ENCODE measurements around the gene PLAAT3.

The PLAAT3 gene

DNA sequence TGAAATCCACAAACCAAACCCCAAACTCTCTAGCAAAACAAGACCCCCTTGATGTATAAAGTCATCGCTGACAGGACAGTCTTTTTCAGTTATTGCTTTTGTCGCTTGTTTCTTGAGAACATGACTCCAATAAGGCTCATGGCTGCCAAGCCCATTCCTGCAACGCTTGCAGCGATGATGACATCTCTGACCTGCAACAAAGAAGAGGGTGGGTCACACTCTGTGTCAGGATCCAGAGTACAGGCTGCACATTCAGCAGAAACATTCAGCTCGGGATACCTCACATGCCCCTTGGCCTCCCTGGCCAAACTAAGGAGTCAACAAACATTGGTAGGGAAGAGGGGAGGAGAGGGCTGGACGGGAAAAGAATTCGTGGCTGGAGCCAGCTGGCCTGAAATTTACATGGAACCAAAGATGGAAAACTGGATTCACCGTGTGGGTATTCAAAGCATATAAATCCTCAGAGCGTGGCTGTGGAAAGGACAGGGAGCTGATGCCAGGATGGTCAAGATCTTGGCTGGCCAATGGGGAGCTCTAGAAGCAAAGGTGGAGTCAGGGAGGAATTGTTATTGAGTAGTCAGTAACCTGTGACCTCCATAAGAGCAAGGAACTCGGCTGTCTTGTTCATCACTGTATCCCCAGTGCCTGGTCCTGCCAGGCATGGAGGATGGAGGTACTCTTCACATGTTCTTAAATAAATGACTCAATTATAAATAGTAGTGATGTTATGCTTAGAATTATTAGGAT, 39.2 kb downstream of the PLAAT3 start:
- H3K27ac Mint-ChIP-seq: peak overlapping the region; percentile 79 to 97 (median 95)
- peaks cover 18% of the 10 kb centered on the region for H3K4me1 Mint-ChIP-seq
- TF ChIP-seq, protein P1, sequence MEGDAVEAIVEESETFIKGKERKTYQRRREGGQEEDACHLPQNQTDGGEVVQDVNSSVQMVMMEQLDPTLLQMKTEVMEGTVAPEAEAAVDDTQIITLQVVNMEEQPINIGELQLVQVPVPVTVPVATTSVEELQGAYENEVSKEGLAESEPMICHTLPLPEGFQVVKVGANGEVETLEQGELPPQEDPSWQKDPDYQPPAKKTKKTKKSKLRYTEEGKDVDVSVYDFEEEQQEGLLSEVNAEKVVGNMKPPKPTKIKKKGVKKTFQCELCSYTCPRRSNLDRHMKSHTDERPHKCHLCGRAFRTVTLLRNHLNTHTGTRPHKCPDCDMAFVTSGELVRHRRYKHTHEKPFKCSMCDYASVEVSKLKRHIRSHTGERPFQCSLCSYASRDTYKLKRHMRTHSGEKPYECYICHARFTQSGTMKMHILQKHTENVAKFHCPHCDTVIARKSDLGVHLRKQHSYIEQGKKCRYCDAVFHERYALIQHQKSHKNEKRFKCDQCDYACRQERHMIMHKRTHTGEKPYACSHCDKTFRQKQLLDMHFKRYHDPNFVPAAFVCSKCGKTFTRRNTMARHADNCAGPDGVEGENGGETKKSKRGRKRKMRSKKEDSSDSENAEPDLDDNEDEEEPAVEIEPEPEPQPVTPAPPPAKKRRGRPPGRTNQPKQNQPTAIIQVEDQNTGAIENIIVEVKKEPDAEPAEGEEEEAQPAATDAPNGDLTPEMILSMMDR (IDR thresholded peaks at IDR 0.05; ENCODE audit: unreplicated experiment in 3 of 3): no peak
- H3K27me3 Mint-ChIP-seq (ENCODE audit: low read depth): no peaks in the 10 kb centered on the region
- H3K9me3 Mint-ChIP-seq: peaks cover 10% of the 10 kb centered on the region
- H3K4me3 Mint-ChIP-seq: peak overlapping the region in 2 of 3 experiments; percentile 62 to 63
- no peaks in the 10 kb centered on the region for H3K36me3 Mint-ChIP-seq (ENCODE audit: low read depth)

DNA sequence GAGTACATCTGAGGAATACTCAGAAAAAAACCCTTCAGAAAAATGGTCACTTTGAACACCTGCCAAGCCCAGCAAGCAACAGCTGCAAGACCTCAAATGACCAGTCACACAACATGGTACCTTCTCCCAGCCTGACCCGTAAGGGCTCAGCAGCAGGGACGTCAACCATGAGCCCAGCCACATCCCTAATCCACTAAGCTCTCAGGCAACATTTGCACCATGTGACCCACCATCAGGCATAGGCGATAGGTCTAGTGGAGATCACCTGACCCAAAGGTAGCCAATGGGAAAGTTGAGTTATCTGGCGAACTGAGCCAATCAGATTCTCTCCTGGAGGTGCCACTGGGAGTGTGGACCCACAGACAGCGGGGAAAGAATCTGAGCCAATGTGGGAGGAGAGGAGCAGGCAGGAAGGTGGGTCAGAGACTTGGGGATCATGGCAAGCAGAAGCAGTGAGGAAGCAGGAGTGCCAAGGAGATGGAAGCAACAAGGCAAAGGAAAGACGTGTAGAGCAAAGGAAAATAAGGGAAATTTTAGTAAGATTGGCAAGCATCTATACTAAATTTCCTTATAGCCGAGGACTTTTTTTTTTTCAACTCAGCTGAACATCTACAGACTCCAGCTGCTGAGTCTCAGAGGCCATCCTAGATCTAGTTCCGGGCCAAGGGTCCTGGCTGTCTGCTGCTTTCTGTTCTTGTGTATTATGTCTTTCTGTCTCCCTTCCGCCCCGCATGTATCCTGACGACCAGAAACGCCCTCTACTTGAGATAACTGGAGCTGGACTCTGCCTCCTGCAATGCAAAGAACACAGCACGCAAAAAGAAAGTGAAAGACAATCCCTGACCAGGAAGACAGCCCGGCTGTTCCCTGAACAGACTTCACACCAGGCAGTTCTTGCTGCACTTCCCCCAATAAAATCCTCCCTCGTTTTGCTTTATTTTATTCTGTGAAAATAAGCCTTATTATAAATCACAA, 40.1 kb downstream of the PLAAT3 start:
- Mint-ChIP-seq H3K4me1 (peaks cover 18% of the 10 kb centered on the region), H3K4me3 (peak overlapping the region in 2 of 3 experiments; percentile 62 to 63), H3K36me3 (ENCODE audit: low read depth) (no peaks in the 10 kb centered on the region), H3K27me3 (ENCODE audit: low read depth) (no peaks in the 10 kb centered on the region), H3K9me3 (peaks cover 8% of the 10 kb centered on the region), H3K27ac (peak overlapping the region; percentile 79 to 97 (median 95))
- TF ChIP-seq, protein P1 (IDR thresholded peaks at IDR 0.05; ENCODE audit: unreplicated experiment in 3 of 3): no peak

DNA sequence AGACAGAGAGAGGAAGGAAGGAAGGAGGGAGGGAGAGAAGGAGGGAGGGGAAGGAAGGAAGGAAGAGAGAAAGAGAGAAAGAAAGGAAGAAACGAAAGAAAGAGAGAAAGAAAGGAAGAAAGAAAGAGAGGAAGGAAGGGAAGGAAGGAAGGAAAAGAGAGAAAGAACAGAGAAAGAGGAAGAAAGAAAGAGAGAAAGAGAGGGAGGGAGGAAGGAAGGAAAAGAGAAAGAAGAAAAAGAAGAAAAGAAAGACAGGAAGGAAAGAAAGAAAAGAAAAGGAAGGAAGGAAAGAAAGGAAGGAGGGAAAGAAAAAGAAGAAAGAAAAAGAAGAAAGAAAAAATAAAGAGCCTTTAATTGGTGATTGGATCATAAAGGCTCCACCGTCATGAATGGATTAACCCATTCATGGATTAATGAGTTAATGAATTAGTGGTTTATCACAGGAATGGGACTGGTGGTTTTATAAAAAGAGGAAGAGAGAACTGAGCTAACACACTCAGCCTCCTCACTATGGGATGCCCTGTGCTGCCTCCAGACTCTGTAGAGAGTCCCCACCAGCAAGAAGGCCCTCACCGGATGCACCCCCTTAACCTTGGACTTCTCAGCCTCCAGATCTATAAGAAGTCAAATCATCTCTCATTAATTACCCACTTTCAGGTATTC, 42.1 kb downstream of the PLAAT3 start:
- Mint-ChIP-seq H3K36me3 (ENCODE audit: low read depth) (no peaks in the 10 kb centered on the region), H3K4me1 (peaks cover 24% of the 10 kb centered on the region), H3K27me3 (ENCODE audit: low read depth) (no peaks in the 10 kb centered on the region), H3K9me3 (no peaks in the 10 kb centered on the region), H3K4me3 (no peak overlapping the region), H3K27ac (no peak overlapping the region)
- TF ChIP-seq, protein P1 (IDR thresholded peaks at IDR 0.05; ENCODE audit: unreplicated experiment in 3 of 3): no peak

DNA sequence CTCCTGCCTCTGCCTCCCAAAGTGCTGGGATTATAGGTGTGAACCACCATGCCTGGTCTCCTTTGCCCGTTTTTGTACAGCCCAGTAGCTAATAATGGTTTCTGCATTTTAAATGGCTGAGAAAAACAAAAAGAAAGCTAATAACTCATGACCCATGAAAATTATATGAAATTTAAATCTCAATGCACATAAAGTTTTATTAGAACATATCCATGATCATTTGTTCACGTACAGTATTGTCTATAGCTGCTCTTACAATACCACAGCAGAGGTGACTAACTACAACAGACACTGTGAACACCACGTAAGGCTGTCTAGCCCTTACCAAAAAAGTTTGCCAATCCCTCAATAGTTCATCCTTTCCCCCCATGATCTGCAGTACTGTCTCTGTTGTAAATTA, 44.7 kb downstream of the PLAAT3 start:
- Mint-ChIP-seq H3K9me3 (no peaks in the 10 kb centered on the region), H3K4me3 (no peak overlapping the region), H3K36me3 (ENCODE audit: low read depth) (no peaks in the 10 kb centered on the region), H3K27me3 (ENCODE audit: low read depth) (no peaks in the 10 kb centered on the region), H3K4me1 (peaks cover 21% of the 10 kb centered on the region), H3K27ac (peak overlapping the region in 1 of 3 experiments; percentile 8)
- TF ChIP-seq, protein P1 (IDR thresholded peaks at IDR 0.05; ENCODE audit: unreplicated experiment in 3 of 3): no peak

DNA sequence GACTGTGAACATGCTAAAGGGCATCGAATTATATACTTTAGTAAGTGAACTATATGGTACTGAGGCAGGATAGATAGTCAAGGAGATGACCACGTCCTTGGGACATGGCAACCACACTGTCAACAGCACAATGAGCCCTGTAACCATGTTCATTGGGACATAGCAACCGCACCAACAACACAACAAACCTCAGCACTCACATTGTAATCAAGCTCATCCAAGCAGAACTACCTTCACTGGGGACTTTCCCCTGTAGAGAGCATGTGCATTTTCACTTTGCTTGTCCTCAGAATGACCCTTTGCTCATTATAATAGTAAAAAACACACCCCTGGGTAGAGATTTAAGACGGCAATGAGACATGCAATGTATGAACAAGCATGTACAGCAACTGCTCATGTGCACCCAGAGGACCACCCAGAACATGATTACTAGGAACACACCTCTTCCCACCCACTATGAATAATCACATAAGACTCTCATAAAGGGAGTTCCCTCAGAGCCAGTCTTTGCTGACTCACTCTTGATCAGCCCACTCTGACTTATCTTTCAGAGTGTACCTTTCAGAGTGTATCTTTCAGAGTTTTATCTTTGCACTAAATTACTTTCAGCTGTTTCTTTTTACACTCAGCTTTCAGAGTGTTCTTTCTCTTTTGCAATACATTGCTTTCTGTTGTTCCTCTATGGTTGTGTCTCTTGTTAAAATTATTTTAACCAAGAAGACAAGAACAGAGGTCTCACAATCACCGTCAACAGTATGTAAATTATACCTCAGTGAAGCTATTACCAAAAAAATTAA, 47.0 kb downstream of the PLAAT3 start:
- H3K4me3 Mint-ChIP-seq: no peak overlapping the region
- TF ChIP-seq, protein P1 (IDR thresholded peaks at IDR 0.05; ENCODE audit: unreplicated experiment in 3 of 3): no peak
- H3K27me3 Mint-ChIP-seq (ENCODE audit: low read depth): no peaks in the 10 kb centered on the region
- peak overlapping the region; percentile 78 to 89 (median 83) for H3K27ac Mint-ChIP-seq
- no peaks in the 10 kb centered on the region for H3K9me3 Mint-ChIP-seq
- H3K4me1 Mint-ChIP-seq: peaks cover 17% of the 10 kb centered on the region
- H3K36me3 Mint-ChIP-seq (ENCODE audit: low read depth): no peaks in the 10 kb centered on the region

All from nephron (organoid).